ENCODE results near the gene AQP12B. TPM values are rescaled to one million over a fixed set of nuclear protein-coding genes. Genes with fewer than 3 reads are reported as not detected.

Gene AQP12B
- polyA plus RNA-seq, 1 of the 3 experiments (the other 2 are of a cell fraction): not detected

GRCh38 chr2:240717681-240718581, 35.2 kb upstream of the AQP12B start:
- no peak overlapping the region for H3K4me2 ChIP-seq
- ChIA-PET CTCF (no interaction called here), POLR2A (no interaction called here)
- H3K27me3 ChIP-seq (ENCODE audit: insufficient read depth): no peaks in the 10 kb centered on the region
- no peaks in the 10 kb centered on the region for H3K79me2 ChIP-seq (ENCODE audit: insufficient read depth)
- H3K9me3 ChIP-seq: no peaks in the 10 kb centered on the region
- H2AFZ ChIP-seq (ENCODE audit: low read depth): no peak overlapping the region
- WGBS (ENCODE audit: low lambda C conversion rate): 76% methylated on average over 13 of the region's 31 CpGs
- H3K27ac ChIP-seq (ENCODE audit: low read depth in 2 of 2, low read length in 1 of 2): no peak overlapping the region
- no peak for TF ChIP-seq CHD2 (IDR thresholded peaks at IDR 0.05; ENCODE audit: low read length, partially characterized antibody)
- no peak for TF ChIP-seq USF2 (IDR thresholded peaks at IDR 0.05; ENCODE audit: borderline replicate concordance, low read depth, low read length)
- no peak for TF ChIP-seq FOSL2 (IDR thresholded peaks at IDR 0.05; ENCODE audit: borderline replicate concordance, low read depth)
- TF ChIP-seq, protein P1, sequence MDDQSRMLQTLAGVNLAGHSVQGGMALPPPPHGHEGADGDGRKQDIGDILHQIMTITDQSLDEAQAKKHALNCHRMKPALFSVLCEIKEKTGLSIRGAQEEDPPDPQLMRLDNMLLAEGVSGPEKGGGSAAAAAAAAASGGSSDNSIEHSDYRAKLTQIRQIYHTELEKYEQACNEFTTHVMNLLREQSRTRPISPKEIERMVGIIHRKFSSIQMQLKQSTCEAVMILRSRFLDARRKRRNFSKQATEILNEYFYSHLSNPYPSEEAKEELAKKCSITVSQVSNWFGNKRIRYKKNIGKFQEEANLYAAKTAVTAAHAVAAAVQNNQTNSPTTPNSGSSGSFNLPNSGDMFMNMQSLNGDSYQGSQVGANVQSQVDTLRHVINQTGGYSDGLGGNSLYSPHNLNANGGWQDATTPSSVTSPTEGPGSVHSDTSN (IDR thresholded peaks at IDR 0.05): no peak
- no peak for TF ChIP-seq TAF1 (IDR thresholded peaks at IDR 0.05; ENCODE audit: borderline replicate concordance, low read depth, low read length)
- TF ChIP-seq YY1 (IDR thresholded peaks at IDR 0.05; ENCODE audit: low read depth): no peak
- TF ChIP-seq JUND (IDR thresholded peaks at IDR 0.05): no peak
- no peak for TF ChIP-seq NRF1 (IDR thresholded peaks at IDR 0.05; ENCODE audit: low read depth, low read length)
- TF ChIP-seq FOXJ3 (CRISPR knock-in tag; IDR thresholded peaks at IDR 0.05): no peak
- no peak for TF ChIP-seq NFIC (IDR thresholded peaks at IDR 0.05; ENCODE audit: borderline replicate concordance)
- TF ChIP-seq, protein P2, sequence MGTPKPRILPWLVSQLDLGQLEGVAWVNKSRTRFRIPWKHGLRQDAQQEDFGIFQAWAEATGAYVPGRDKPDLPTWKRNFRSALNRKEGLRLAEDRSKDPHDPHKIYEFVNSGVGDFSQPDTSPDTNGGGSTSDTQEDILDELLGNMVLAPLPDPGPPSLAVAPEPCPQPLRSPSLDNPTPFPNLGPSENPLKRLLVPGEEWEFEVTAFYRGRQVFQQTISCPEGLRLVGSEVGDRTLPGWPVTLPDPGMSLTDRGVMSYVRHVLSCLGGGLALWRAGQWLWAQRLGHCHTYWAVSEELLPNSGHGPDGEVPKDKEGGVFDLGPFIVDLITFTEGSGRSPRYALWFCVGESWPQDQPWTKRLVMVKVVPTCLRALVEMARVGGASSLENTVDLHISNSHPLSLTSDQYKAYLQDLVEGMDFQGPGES (IDR thresholded peaks at IDR 0.05; ENCODE audit: low read depth, low read length): no peak
- no peak for TF ChIP-seq POLR2AphosphoS5 (IDR thresholded peaks at IDR 0.05; ENCODE audit: low read depth, low read length)
- TF ChIP-seq FOXM1 (IDR thresholded peaks at IDR 0.05; ENCODE audit: low read depth): no peak
- H3K36me3 ChIP-seq (replicated peaks in 1 of 2; ENCODE audit: control insufficient read depth in 1 of 2, insufficient read depth in 2 of 2, low read length in 1 of 2): no peaks in the 10 kb centered on the region
- H4K20me1 ChIP-seq (ENCODE audit: insufficient read depth): no peaks in the 10 kb centered on the region
- peaks cover 0 to 19% of the 10 kb centered on the region in 2 experiments; a peak in 1 of 4 replicates for H3K4me1 ChIP-seq (ENCODE audit: control insufficient read depth in 1 of 2, insufficient read depth in 2 of 2, low read depth in 1 of 2, low read length in 1 of 2)
- no peak for DNase-seq
- no peaks in the 10 kb centered on the region for H3F3A ChIP-seq (replicated peaks; ENCODE audit: insufficient read depth)
- no peak overlapping the region for H3K4me3 ChIP-seq (ENCODE audit: low read depth in 2 of 2, low read length in 1 of 2)
- H3K9ac ChIP-seq: no peak overlapping the region
- H3K9me2 ChIP-seq: no peaks in the 10 kb centered on the region

DNA sequence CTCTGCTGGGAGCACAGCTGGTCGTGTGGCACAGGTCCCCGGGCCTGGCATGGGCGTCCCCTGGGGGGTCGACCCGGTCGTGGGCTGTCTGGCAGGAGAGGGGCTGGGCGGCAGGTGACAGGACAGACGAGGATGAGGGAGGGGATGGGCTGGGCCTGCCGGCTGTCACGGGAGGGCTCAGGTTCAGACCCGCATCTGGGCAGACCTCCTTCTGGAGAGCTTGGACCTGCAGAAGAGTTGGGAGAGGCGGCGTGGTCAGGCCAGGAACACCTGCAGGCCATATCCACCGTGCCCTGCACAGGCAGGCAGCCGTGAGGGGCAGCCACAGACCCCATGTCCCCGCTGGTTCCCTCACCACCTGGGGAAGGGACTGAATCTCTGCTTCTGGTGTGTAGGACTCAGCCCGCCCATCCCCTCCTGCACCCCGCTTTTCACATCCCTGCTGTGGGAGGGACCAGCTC, 34.5 kb upstream of the AQP12B start:
- no peaks in the 10 kb centered on the region for H3K36me3 ChIP-seq (replicated peaks in 1 of 2; ENCODE audit: control insufficient read depth in 1 of 2, insufficient read depth in 2 of 2, low read length in 1 of 2)
- peaks cover 0 to 19% of the 10 kb centered on the region in 2 experiments; a peak in 1 of 4 replicates for H3K4me1 ChIP-seq (ENCODE audit: control insufficient read depth in 1 of 2, insufficient read depth in 2 of 2, low read depth in 1 of 2, low read length in 1 of 2)
- no peaks in the 10 kb centered on the region for H3K27me3 ChIP-seq (ENCODE audit: insufficient read depth)
- ChIA-PET CTCF (interaction anchor here (3.3 kb wide), 1 partner anchor 8 kb away, joined by 9 read pairs; no protein-coding TSS in a partner anchor), POLR2A (no interaction called here)
- 39% methylated on average over 17 of the region's 18 CpGs for WGBS (ENCODE audit: low lambda C conversion rate)
- H3F3A ChIP-seq (replicated peaks; ENCODE audit: insufficient read depth): no peaks in the 10 kb centered on the region
- H2AFZ ChIP-seq (ENCODE audit: low read depth): no peak overlapping the region
- no peak overlapping the region for H3K4me2 ChIP-seq
- TF ChIP-seq, protein P3, sequence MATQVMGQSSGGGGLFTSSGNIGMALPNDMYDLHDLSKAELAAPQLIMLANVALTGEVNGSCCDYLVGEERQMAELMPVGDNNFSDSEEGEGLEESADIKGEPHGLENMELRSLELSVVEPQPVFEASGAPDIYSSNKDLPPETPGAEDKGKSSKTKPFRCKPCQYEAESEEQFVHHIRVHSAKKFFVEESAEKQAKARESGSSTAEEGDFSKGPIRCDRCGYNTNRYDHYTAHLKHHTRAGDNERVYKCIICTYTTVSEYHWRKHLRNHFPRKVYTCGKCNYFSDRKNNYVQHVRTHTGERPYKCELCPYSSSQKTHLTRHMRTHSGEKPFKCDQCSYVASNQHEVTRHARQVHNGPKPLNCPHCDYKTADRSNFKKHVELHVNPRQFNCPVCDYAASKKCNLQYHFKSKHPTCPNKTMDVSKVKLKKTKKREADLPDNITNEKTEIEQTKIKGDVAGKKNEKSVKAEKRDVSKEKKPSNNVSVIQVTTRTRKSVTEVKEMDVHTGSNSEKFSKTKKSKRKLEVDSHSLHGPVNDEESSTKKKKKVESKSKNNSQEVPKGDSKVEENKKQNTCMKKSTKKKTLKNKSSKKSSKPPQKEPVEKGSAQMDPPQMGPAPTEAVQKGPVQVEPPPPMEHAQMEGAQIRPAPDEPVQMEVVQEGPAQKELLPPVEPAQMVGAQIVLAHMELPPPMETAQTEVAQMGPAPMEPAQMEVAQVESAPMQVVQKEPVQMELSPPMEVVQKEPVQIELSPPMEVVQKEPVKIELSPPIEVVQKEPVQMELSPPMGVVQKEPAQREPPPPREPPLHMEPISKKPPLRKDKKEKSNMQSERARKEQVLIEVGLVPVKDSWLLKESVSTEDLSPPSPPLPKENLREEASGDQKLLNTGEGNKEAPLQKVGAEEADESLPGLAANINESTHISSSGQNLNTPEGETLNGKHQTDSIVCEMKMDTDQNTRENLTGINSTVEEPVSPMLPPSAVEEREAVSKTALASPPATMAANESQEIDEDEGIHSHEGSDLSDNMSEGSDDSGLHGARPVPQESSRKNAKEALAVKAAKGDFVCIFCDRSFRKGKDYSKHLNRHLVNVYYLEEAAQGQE (IDR thresholded peaks at IDR 0.05; ENCODE audit: low read depth, low read length): no peak
- TF ChIP-seq USF2 (IDR thresholded peaks at IDR 0.05; ENCODE audit: borderline replicate concordance, low read depth, low read length) (no peak), FOXM1 (IDR thresholded peaks at IDR 0.05; ENCODE audit: low read depth) (no peak), SIN3A (IDR thresholded peaks at IDR 0.05; ENCODE audit: borderline replicate concordance, low read depth, low read length) (no peak)
- no peak overlapping the region for H3K4me3 ChIP-seq (ENCODE audit: low read depth in 2 of 2, low read length in 1 of 2)
- H3K9ac ChIP-seq: no peak overlapping the region
- no peak overlapping the region for H3K27ac ChIP-seq (ENCODE audit: low read depth in 2 of 2, low read length in 1 of 2)
- no peaks in the 10 kb centered on the region for H3K79me2 ChIP-seq (ENCODE audit: insufficient read depth)
- no peak for DNase-seq
- no peaks in the 10 kb centered on the region for H4K20me1 ChIP-seq (ENCODE audit: insufficient read depth)
- H3K9me3 ChIP-seq: no peaks in the 10 kb centered on the region
- no peaks in the 10 kb centered on the region for H3K9me2 ChIP-seq

All from SK-N-SH (cell line).